HepG2 (cell line): Measurements from ENCODE around the gene RERE. TPM values are rescaled to one million over a fixed set of nuclear protein-coding genes. Genes with fewer than 3 reads are reported as not detected.

Experiments
- ARID5B ChIP-seq: IDR thresholded peaks from 2 replicates; pipeline ENCODE4 v1.4.0; 2020; ENCODE audit warnings: mild to moderate bottlenecking, missing genetic modification reagents
- CHCHD3 ChIP-seq: sonication (generic); formaldehyde crosslinking; IDR thresholded peaks from 2 replicates; pipeline ENCODE4 v1.8.0; 2022; ENCODE audit warnings: mild to moderate bottlenecking, missing genetic modification reagents, moderate library complexity
- DNMT3B ChIP-seq: conservative IDR thresholded peaks from 2 replicates; pipeline ENCODE4 v1.6.1; 2016; ENCODE audit warnings: missing biosample characterization, control low read depth
- ETS1 ChIP-seq: sonication (generic); formaldehyde crosslinking; IDR thresholded peaks from 2 replicates; pipeline ENCODE4 v1.4.0; 2020; ENCODE audit warnings: missing genetic modification reagents
- GPBP1L1 ChIP-seq: sonication (generic); formaldehyde crosslinking; IDR thresholded peaks from 2 replicates; pipeline ENCODE4 v1.5.0; 2020; ENCODE audit warnings: mild to moderate bottlenecking, missing genetic modification reagents
- IKZF1 ChIP-seq: fragments of 450-650 bp; IDR thresholded peaks from 2 replicates; pipeline ENCODE4 v1.7.1; 2016
- ISL2 ChIP-seq: sonication (generic); formaldehyde crosslinking; IDR thresholded peaks from 2 replicates; pipeline ENCODE4 v1.5.0; 2020; ENCODE audit warnings: missing genetic modification reagents
- MAFK ChIP-seq, 2 experiments: IDR thresholded peaks in 1 of 2; conservative IDR thresholded peaks in 1 of 2; 2 replicates each; pipeline ENCODE4 v1.6.1; 2011; ENCODE audit warnings: improper control_type of control experiment in 2 of 2, low read length in 2 of 2
- MYNN ChIP-seq: sonication (generic); formaldehyde crosslinking; IDR thresholded peaks from 2 replicates; pipeline ENCODE4 v1.4.0; 2020; ENCODE audit warnings: mild to moderate bottlenecking, low read depth, missing genetic modification reagents
- NKX3-1 ChIP-seq: sonication (generic); formaldehyde crosslinking; IDR thresholded peaks from 2 replicates; pipeline ENCODE4 v1.5.0; 2020; ENCODE audit warnings: missing genetic modification reagents
- PTBP1 ChIP-seq: fragments of 200-400 bp; formaldehyde crosslinking; IDR thresholded peaks from 2 replicates; pipeline ENCODE4 v1.6.1; 2018; ENCODE audit warnings: low read length, low read depth; ENCODE audit not compliant: poor library complexity, severe bottlenecking
- SKIL ChIP-seq: sonication (generic); formaldehyde crosslinking; IDR thresholded peaks from 2 replicates; pipeline ENCODE4 v1.8.0; 2022; ENCODE audit warnings: missing genetic modification reagents, mild to moderate bottlenecking, moderate library complexity, borderline replicate concordance
- STAG1 ChIP-seq: sonication (generic); formaldehyde crosslinking; IDR thresholded peaks from 2 replicates; pipeline ENCODE4 v1.4.0; 2020; ENCODE audit warnings: missing genetic modification reagents
- STAT6 ChIP-seq: sonication (generic); formaldehyde crosslinking; IDR thresholded peaks from 2 replicates; pipeline ENCODE4 v1.4.0; 2020; ENCODE audit warnings: missing genetic modification reagents, mild to moderate bottlenecking, borderline replicate concordance
- ZNF224 ChIP-seq: sonication (generic); formaldehyde crosslinking; IDR thresholded peaks from 2 replicates; pipeline ENCODE4 v1.5.0; 2020; ENCODE audit warnings: mild to moderate bottlenecking, missing genetic modification reagents
- ZNF282 ChIP-seq: fragments of 450-650 bp; IDR thresholded peaks from 2 replicates; pipeline ENCODE4 v1.6.1; 2018; ENCODE audit not compliant: partially characterized antibody
- ZNF775 ChIP-seq: sonication (generic); formaldehyde crosslinking; IDR thresholded peaks from 2 replicates; pipeline ENCODE4 v1.4.0; 2020; ENCODE audit warnings: missing genetic modification reagents, mild to moderate bottlenecking, moderate library complexity, borderline replicate concordance
- polyA plus RNA-seq, 8 experiments: library from polyadenylated mRNA; depleted of rRNA in 3 of 8; stranded (reverse) in 7 of 8; unstranded in 1 of 8; fragments of >200 nt; fragmentation: Illumina TruSeq in 4 of 8; extraction: Trizol in 4 of 8; gene quantifications; 2 replicates each; pipeline versions ENCODE4 v1.2.1 to v1.2.3, GENCODE V29; 2011 to 2016; ENCODE audit warnings: low read depth in 4 of 8, missing spikeins in 1 of 8, mixed read lengths in 1 of 8; ENCODE audit not compliant: insufficient read depth in 1 of 8
- total RNA-seq, 5 experiments: library from RNA; depleted of rRNA; stranded (reverse); fragments of >200 nt; fragmentation: Illumina TruSeq; extraction: Trizol; gene quantifications; 2 replicates each; pipeline ENCODE4 v1.2.3, GENCODE V29; 2016; ENCODE audit warnings: low read depth in 1 of 5

RERE gene
- total and polyA plus RNA-seq, 2 of the 13 experiments (the other 11 are each of a cell fraction or from before 2014, with no cell fraction given), result 18.3 to 21.9 TPM

GRCh38 chr1:8663915-8664329 lies 153.5 kb downstream of the RERE start (continued):
- peak; percentile 65 for TF ChIP-seq ARID5B
- no peak for TF ChIP-seq PTBP1
- no peak for TF ChIP-seq DNMT3B (CRISPR knock-in tag)
- no peak for TF ChIP-seq ZNF775
- TF ChIP-seq ETS1 (CRISPR knock-in tag), result no peak
- TF ChIP-seq NKX3-1 (CRISPR knock-in tag), result no peak
- no peak for TF ChIP-seq MAFK (conservative IDR thresholded peaks at IDR 0.05 in 1 of 2, IDR thresholded peaks at IDR 0.05 in 1 of 2; ENCODE audit: low read length in 2 of 2)
- TF ChIP-seq CHCHD3 (CRISPR knock-in tag), result no peak
- no peak for TF ChIP-seq STAG1
- TF ChIP-seq GPBP1L1 (CRISPR knock-in tag), result no peak
- TF ChIP-seq SKIL (CRISPR knock-in tag), result peak; percentile 43; the same call in 1 of the 2 replicates
- no peak for TF ChIP-seq STAT6
- no peak for TF ChIP-seq MYNN (CRISPR knock-in tag)
- no peak for TF ChIP-seq ZNF282
- no peak for TF ChIP-seq IKZF1
- TF ChIP-seq ISL2, result peak; percentile 70; the same call in 1 of the 2 replicates
- no peak for TF ChIP-seq ZNF224 (CRISPR knock-in tag)
